Panc1 (cell line): ENCODE measurements around the gene NUP210L.

Experiments used
- CTCF ChIP-seq: fragments of 450-650 bp; IDR thresholded peaks from 2 replicates; pipeline ENCODE4 v1.5.1; 2017; ENCODE audit warnings: mild to moderate bottlenecking
- POLR2AphosphoS5 ChIP-seq: IDR thresholded peaks from 2 replicates; pipeline ENCODE4 v1.6.1; 2012; ENCODE audit warnings: mild to moderate bottlenecking, low read depth, low read length, moderate library complexity
- REST ChIP-seq, 2 experiments: IDR thresholded peaks; 2 replicates each; pipeline ENCODE4 v1.6.1; 2011 to 2012; ENCODE audit warnings: low read depth in 2 of 2, control low read depth in 1 of 2, low read length in 1 of 2, mild to moderate bottlenecking in 1 of 2, moderate library complexity in 1 of 2; ENCODE audit not compliant: insufficient read depth in 1 of 2
- SIN3A ChIP-seq: IDR thresholded peaks from 2 replicates; pipeline ENCODE4 v1.6.1; 2012; ENCODE audit warnings: low read depth, mild to moderate bottlenecking, low read length, moderate library complexity, borderline replicate concordance; ENCODE audit not compliant: insufficient read depth

- TF ChIP-seq CTCF (no peak), POLR2AphosphoS5 (no peak), SIN3A (no peak), REST (IDR thresholded peaks at IDR 0.05; ENCODE audit: insufficient read depth in 1 of 2, low read depth in 2 of 2, low read length in 1 of 2) (no peak)
Observed at GRCh38 chr1:154191990-154192461, 37.2 kb upstream of the NUP210L start, which contains the start of gene TPM3.
